Measurements from ENCODE around the gene ST6GALNAC2.
A peak's percentile ranks its signal among the peaks of the same experiment; 100 is the strongest.

GRCh38 chr17:76557368-76558197, 28.1 kb downstream of the ST6GALNAC2 start:
- TF ChIP-seq CTCF (conservative IDR thresholded peaks at IDR 0.05; ENCODE audit: low read length): peak; percentile 64
- TF ChIP-seq EZH2phosphoT487 (IDR thresholded peaks at IDR 0.05; ENCODE audit: borderline replicate concordance): no peak

Data from Loucy (cell line).